HepG2 (cell line): ENCODE measurements around the gene CFAP43. TPM values are rescaled to one million over a fixed set of nuclear protein-coding genes. Genes with fewer than 3 reads are reported as not detected.
A peak's percentile ranks its signal among the peaks of the same experiment; 100 is the strongest.

ENCODE experiments used
- FOXK1 ChIP-seq: sonication (generic); formaldehyde crosslinking; IDR thresholded peaks from 2 replicates; pipeline ENCODE4 v1.4.0; 2020; ENCODE audit warnings: low read depth, missing genetic modification reagents, borderline replicate concordance
- HES4 ChIP-seq: sonication (generic); formaldehyde crosslinking; IDR thresholded peaks from 2 replicates; pipeline ENCODE4 v1.9.0; 2021; ENCODE audit warnings: mild to moderate bottlenecking, missing genetic modification reagents, borderline replicate concordance
- HNRNPL ChIP-seq: fragments of 200-400 bp; formaldehyde crosslinking; IDR thresholded peaks from 2 replicates; pipeline ENCODE4 v1.6.1; 2017; ENCODE audit warnings: mild to moderate bottlenecking, low read depth, low read length
- JUN ChIP-seq: sonication (generic); formaldehyde crosslinking; IDR thresholded peaks from 2 replicates; pipeline ENCODE4 v1.4.0; 2020; ENCODE audit warnings: mild to moderate bottlenecking, missing genetic modification reagents
- MIXL1 ChIP-seq: IDR thresholded peaks from 2 replicates; pipeline ENCODE4 v1.6.1; 2016
- MXD4 ChIP-seq: IDR thresholded peaks from 2 replicates; pipeline ENCODE4 v1.6.1; 2016; ENCODE audit warnings: mild to moderate bottlenecking, missing biosample characterization, missing genetic modification reagents
- NR2C2 ChIP-seq: sonication (generic); formaldehyde crosslinking; IDR thresholded peaks from 2 replicates; pipeline ENCODE4 v1.4.0; 2020; ENCODE audit warnings: missing genetic modification reagents, mild to moderate bottlenecking, moderate library complexity, borderline replicate concordance
- NRL ChIP-seq: sonication (generic); formaldehyde crosslinking; IDR thresholded peaks from 2 replicates; pipeline ENCODE4 v1.5.0; 2020; ENCODE audit warnings: missing genetic modification reagents, mild to moderate bottlenecking, moderate library complexity, borderline replicate concordance
- RARA ChIP-seq: IDR thresholded peaks from 2 replicates; pipeline ENCODE4 v1.6.1; 2016; ENCODE audit warnings: missing genetic modification reagents, missing compliant biosample characterization
- RBFOX2 ChIP-seq: fragments of 200-400 bp; formaldehyde crosslinking; IDR thresholded peaks from 2 replicates; pipeline ENCODE4 v1.6.1; 2017; ENCODE audit warnings: low read depth, mild to moderate bottlenecking, low read length
- SNAPC2 ChIP-seq: sonication (generic); formaldehyde crosslinking; IDR thresholded peaks from 2 replicates; pipeline ENCODE4 v1.8.1; 2022; ENCODE audit warnings: mild to moderate bottlenecking, missing genetic modification reagents
- SOX6 ChIP-seq, 2 experiments: fragments of 450-650 bp in 1 of 2; sonication (generic) in 1 of 2; formaldehyde crosslinking in 1 of 2; IDR thresholded peaks; 2 replicates each; pipeline versions ENCODE4 v1.4.0 to v1.6.1; 2017 to 2020; ENCODE audit warnings: antibody characterized with exemption in 1 of 2, mild to moderate bottlenecking in 1 of 2, missing genetic modification reagents in 1 of 2
- SP1 ChIP-seq, 2 experiments: fragments of 450-650 bp in 1 of 2; sonication (generic) in 1 of 2; formaldehyde crosslinking in 1 of 2; IDR thresholded peaks; 2 replicates each; pipeline versions ENCODE4 v1.4.0 to v1.6.1; 2016 to 2020; ENCODE audit warnings: missing genetic modification reagents in 1 of 2
- THAP11 ChIP-seq: IDR thresholded peaks from 2 replicates; pipeline ENCODE4 v1.6.1; 2016; ENCODE audit warnings: missing biosample characterization, missing genetic modification reagents
- ZBTB25 ChIP-seq: IDR thresholded peaks from 2 replicates; pipeline ENCODE4 v1.6.1; 2018; ENCODE audit warnings: missing genetic modification reagents
- ZMAT3 ChIP-seq: sonication (generic); formaldehyde crosslinking; conservative IDR thresholded peaks from 2 replicates; pipeline ENCODE4 v1.7.0; 2021; ENCODE audit warnings: missing genetic modification reagents
- ZNF281 ChIP-seq: sonication (generic); formaldehyde crosslinking; IDR thresholded peaks from 2 replicates; pipeline ENCODE4 v1.4.0; 2020; ENCODE audit warnings: missing genetic modification reagents, borderline replicate concordance
- ZNF30 ChIP-seq: sonication (generic); formaldehyde crosslinking; IDR thresholded peaks from 2 replicates; pipeline ENCODE4 v1.5.0; 2020; ENCODE audit warnings: mild to moderate bottlenecking, missing genetic modification reagents
- ZNF503 ChIP-seq: sonication (generic); formaldehyde crosslinking; IDR thresholded peaks from 2 replicates; pipeline ENCODE4 v1.4.0; 2020; ENCODE audit warnings: missing genetic modification reagents
- ZNF772 ChIP-seq: sonication (generic); formaldehyde crosslinking; IDR thresholded peaks from 2 replicates; pipeline ENCODE4 v1.5.0; 2020; ENCODE audit warnings: mild to moderate bottlenecking, missing genetic modification reagents
- polyA plus RNA-seq, 8 experiments: library from polyadenylated mRNA; depleted of rRNA in 3 of 8; stranded (reverse) in 7 of 8; unstranded in 1 of 8; fragments of >200 nt; fragmentation: Illumina TruSeq in 4 of 8; extraction: Trizol in 4 of 8; gene quantifications; 2 replicates each; pipeline versions ENCODE4 v1.2.1 to v1.2.3, GENCODE V29; 2011 to 2016; ENCODE audit warnings: low read depth in 4 of 8, missing spikeins in 1 of 8, mixed read lengths in 1 of 8; ENCODE audit not compliant: insufficient read depth in 1 of 8
- total RNA-seq, 5 experiments: library from RNA; depleted of rRNA; stranded (reverse); fragments of >200 nt; fragmentation: Illumina TruSeq; extraction: Trizol; gene quantifications; 2 replicates each; pipeline ENCODE4 v1.2.3, GENCODE V29; 2016; ENCODE audit warnings: low read depth in 1 of 5

Gene CFAP43
- total and polyA plus RNA-seq, 2 of the 13 experiments (the other 11 are each of a cell fraction or from before 2014, with no cell fraction given) = 0.24 to 0.38 TPM

- 0 out of 2 replicates have a peak, but pooled peaks have one; percentile 20 for TF ChIP-seq ZNF772 (CRISPR knock-in tag)
- 0 out of 2 replicates have a peak, but pooled peaks have one; percentile 21 for TF ChIP-seq NR2C2 (CRISPR knock-in tag)
- no peak for TF ChIP-seq RBFOX2
- no peak for TF ChIP-seq MXD4 (CRISPR knock-in tag)
- peak; percentile 60; the same call in 1 of the 2 replicates for TF ChIP-seq ZNF281 (CRISPR knock-in tag)
- no peak for TF ChIP-seq NRL
- TF ChIP-seq ZNF30 (CRISPR knock-in tag) = no peak
- TF ChIP-seq SNAPC2 (CRISPR knock-in tag) = peak; percentile 72; the same call in 1 of the 2 replicates
- peak; percentile 29; the same call in 1 of the 2 replicates for TF ChIP-seq THAP11 (CRISPR knock-in tag)
- TF ChIP-seq ZMAT3 (CRISPR knock-in tag) = no peak
- TF ChIP-seq HNRNPL = no peak
- peak; percentile 56; the same call in 1 of the 2 replicates for TF ChIP-seq FOXK1
- no peak for TF ChIP-seq HES4 (CRISPR knock-in tag)
- TF ChIP-seq ZNF503 (CRISPR knock-in tag) = peak; percentile 89
- TF ChIP-seq JUN (CRISPR knock-in tag) = peak; percentile 78; the same call in 1 of the 2 replicates
- TF ChIP-seq ZBTB25 (CRISPR knock-in tag) = peak; percentile 22; the same call in 1 of the 2 replicates
- peak; percentile 92 for TF ChIP-seq RARA (CRISPR knock-in tag)
- TF ChIP-seq SP1 (IDR thresholded peaks at IDR 0.05) = no peak
- no peak for TF ChIP-seq SP1 (CRISPR knock-in tag; IDR thresholded peaks at IDR 0.05)
- peak; percentile 75 for TF ChIP-seq MIXL1 (CRISPR knock-in tag)
- no peak for TF ChIP-seq SOX6 (IDR thresholded peaks at IDR 0.05)
- TF ChIP-seq SOX6 (CRISPR knock-in tag; IDR thresholded peaks at IDR 0.05) = peak; percentile 89
Measured at GRCh38 chr10:104253106-104253505, 20.9 kb upstream of the CFAP43 start (continued).
